ENCODE results near the gene MTREX. TPM values are rescaled to one million over a fixed set of nuclear protein-coding genes. Genes with fewer than 3 reads are reported as not detected.

Gene MTREX
- total RNA-seq, 1 donor: 73.8 TPM

GRCh38 chr5:55454282-55454681 lies 146.5 kb downstream of the MTREX start:
- H4K20me1 ChIP-seq (ENCODE audit: insufficient read depth, low read length): no peaks in the 10 kb centered on the region
- no peak overlapping the region for H3K4me2 ChIP-seq (ENCODE audit: insufficient read depth, low read length)
- no peaks in the 10 kb centered on the region for H3K36me3 ChIP-seq (ENCODE audit: insufficient read depth, low read length)
- no peak overlapping the region for H3K27ac ChIP-seq (ENCODE audit: low read depth, low read length)
- TF ChIP-seq, protein P1, sequence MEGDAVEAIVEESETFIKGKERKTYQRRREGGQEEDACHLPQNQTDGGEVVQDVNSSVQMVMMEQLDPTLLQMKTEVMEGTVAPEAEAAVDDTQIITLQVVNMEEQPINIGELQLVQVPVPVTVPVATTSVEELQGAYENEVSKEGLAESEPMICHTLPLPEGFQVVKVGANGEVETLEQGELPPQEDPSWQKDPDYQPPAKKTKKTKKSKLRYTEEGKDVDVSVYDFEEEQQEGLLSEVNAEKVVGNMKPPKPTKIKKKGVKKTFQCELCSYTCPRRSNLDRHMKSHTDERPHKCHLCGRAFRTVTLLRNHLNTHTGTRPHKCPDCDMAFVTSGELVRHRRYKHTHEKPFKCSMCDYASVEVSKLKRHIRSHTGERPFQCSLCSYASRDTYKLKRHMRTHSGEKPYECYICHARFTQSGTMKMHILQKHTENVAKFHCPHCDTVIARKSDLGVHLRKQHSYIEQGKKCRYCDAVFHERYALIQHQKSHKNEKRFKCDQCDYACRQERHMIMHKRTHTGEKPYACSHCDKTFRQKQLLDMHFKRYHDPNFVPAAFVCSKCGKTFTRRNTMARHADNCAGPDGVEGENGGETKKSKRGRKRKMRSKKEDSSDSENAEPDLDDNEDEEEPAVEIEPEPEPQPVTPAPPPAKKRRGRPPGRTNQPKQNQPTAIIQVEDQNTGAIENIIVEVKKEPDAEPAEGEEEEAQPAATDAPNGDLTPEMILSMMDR (IDR thresholded peaks at IDR 0.05; ENCODE audit: extremely low read depth, low read depth, low read length): no peak
- no peak for DNase-seq (ENCODE audit: insufficient read length, low spot score, missing footprints)
- no peaks in the 10 kb centered on the region for H3K9me3 ChIP-seq (ENCODE audit: low read depth, low read length)
- peaks cover 18% of the 10 kb centered on the region for H3K4me1 ChIP-seq (ENCODE audit: insufficient read depth, low read length)
- no peaks in the 10 kb centered on the region for H3K27me3 ChIP-seq (ENCODE audit: insufficient read depth, low read length)
- H2AFZ ChIP-seq (ENCODE audit: low read length): no peak overlapping the region
- no peak overlapping the region for H3K4me3 ChIP-seq (ENCODE audit: insufficient read depth, low read length)
- no peaks in the 10 kb centered on the region for H3K79me2 ChIP-seq (ENCODE audit: insufficient read depth, low read length)

DNA sequence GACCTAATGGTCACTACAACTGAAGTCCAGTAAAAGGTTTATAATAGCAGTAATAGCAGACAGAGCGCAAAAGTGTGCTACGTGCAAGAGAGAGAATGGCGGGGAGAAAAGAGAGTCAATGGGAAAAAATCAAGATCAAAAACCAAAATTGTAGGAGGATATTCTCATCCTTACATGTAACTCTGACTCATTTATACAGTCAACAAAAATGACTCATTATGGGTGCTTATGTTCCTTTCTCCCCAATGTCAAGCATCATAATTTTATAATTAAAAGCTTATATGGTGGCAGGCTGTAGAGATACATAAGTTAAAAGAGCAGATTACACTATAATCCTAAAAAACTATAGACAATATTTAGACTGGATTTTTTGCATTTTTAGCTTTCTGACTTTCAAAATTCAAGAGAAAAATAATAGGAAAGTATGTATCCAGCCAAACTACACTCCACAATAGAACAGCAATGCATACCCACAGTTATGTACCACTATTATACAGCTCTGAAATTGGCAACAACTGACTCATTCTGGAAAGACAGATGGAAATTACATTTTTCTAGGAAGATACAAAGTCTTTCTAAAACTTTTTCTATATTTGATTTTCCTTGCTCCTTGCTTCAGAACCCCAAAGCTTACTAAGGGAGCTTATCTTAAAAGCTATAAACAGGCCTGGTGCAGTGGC lies 148.6 kb downstream of the MTREX start:
- Histone ChIP-seq H2AFZ (ENCODE audit: low read length) (no peak overlapping the region), H3K4me2 (ENCODE audit: insufficient read depth, low read length) (no peak overlapping the region), H3K79me2 (ENCODE audit: insufficient read depth, low read length) (peaks cover 3% of the 10 kb centered on the region), H4K20me1 (ENCODE audit: insufficient read depth, low read length) (no peaks in the 10 kb centered on the region), H3K4me1 (ENCODE audit: insufficient read depth, low read length) (peaks cover 10% of the 10 kb centered on the region), H3K36me3 (ENCODE audit: insufficient read depth, low read length) (no peaks in the 10 kb centered on the region), H3K27me3 (ENCODE audit: insufficient read depth, low read length) (no peaks in the 10 kb centered on the region), H3K4me3 (ENCODE audit: insufficient read depth, low read length) (no peak overlapping the region), H3K27ac (ENCODE audit: low read depth, low read length) (peak overlapping the region; percentile 47), H3K9me3 (ENCODE audit: low read depth, low read length) (no peaks in the 10 kb centered on the region)
- TF ChIP-seq, protein P1 (IDR thresholded peaks at IDR 0.05; ENCODE audit: extremely low read depth, low read depth, low read length): no peak
- peak; percentile 79 for DNase-seq (ENCODE audit: insufficient read length, low spot score, missing footprints)

DNA sequence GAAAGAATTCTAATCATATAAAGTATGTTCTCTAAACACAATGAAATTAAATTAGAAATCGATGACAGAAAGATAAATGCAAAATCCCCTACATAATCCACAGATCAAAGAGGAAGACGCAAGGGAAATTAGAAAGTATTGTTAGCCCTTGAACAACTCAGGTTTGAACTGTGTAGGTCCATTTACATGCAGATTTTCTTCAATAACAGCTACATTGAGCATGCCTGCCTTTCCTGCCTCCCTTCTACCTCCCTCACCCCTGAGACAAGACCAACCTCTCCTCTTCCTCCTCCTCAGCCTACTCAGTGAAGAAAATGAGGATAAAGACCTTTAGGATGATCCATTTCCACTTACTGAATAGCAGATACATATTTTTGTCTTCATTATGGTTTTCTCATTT lies 151.8 kb downstream of the MTREX start:
- Histone ChIP-seq H3K9me3 (ENCODE audit: low read depth, low read length) (no peaks in the 10 kb centered on the region), H3K27ac (ENCODE audit: low read depth, low read length) (no peak overlapping the region), H3K36me3 (ENCODE audit: insufficient read depth, low read length) (no peaks in the 10 kb centered on the region), H4K20me1 (ENCODE audit: insufficient read depth, low read length) (no peaks in the 10 kb centered on the region), H2AFZ (ENCODE audit: low read length) (no peak overlapping the region), H3K4me3 (ENCODE audit: insufficient read depth, low read length) (no peak overlapping the region), H3K4me1 (ENCODE audit: insufficient read depth, low read length) (peaks cover 10% of the 10 kb centered on the region), H3K4me2 (ENCODE audit: insufficient read depth, low read length) (no peak overlapping the region), H3K27me3 (ENCODE audit: insufficient read depth, low read length) (no peaks in the 10 kb centered on the region), H3K79me2 (ENCODE audit: insufficient read depth, low read length) (peaks cover 3% of the 10 kb centered on the region)
- TF ChIP-seq, protein P1 (IDR thresholded peaks at IDR 0.05; ENCODE audit: extremely low read depth, low read depth, low read length): no peak
- DNase-seq (ENCODE audit: insufficient read length, low spot score, missing footprints): no peak

GRCh38 chr5:55463613-55464012 lies 155.8 kb downstream of the MTREX start:
- TF ChIP-seq, protein P1 (IDR thresholded peaks at IDR 0.05; ENCODE audit: extremely low read depth, low read depth, low read length): no peak
- DNase-seq (ENCODE audit: insufficient read length, low spot score, missing footprints): no peak
- H3K27me3 ChIP-seq (ENCODE audit: insufficient read depth, low read length): no peaks in the 10 kb centered on the region
- H2AFZ ChIP-seq (ENCODE audit: low read length): no peak overlapping the region
- H3K9me3 ChIP-seq (ENCODE audit: low read depth, low read length): no peaks in the 10 kb centered on the region
- H3K79me2 ChIP-seq (ENCODE audit: insufficient read depth, low read length): peaks cover 3% of the 10 kb centered on the region
- no peak overlapping the region for H3K4me2 ChIP-seq (ENCODE audit: insufficient read depth, low read length)
- peaks cover 5% of the 10 kb centered on the region for H3K36me3 ChIP-seq (ENCODE audit: insufficient read depth, low read length)
- no peaks in the 10 kb centered on the region for H4K20me1 ChIP-seq (ENCODE audit: insufficient read depth, low read length)
- H3K4me3 ChIP-seq (ENCODE audit: insufficient read depth, low read length): no peak overlapping the region
- no peak overlapping the region for H3K27ac ChIP-seq (ENCODE audit: low read depth, low read length)
- H3K4me1 ChIP-seq (ENCODE audit: insufficient read depth, low read length): no peaks in the 10 kb centered on the region

Measured in osteoblast (primary cell).